CD8-positive, alpha-beta memory T cell (primary cell): ENCODE measurements around the gene TMEM119. TPM values are rescaled to one million over a fixed set of nuclear protein-coding genes. Genes with fewer than 3 reads are reported as not detected.

Experiments
- CTCF ChIA-PET: fragments of 350-600 bp; sonication (Branson Sonifier 250); formaldehyde crosslinking; loops from one replicate; lab custom pipeline; 2021; ENCODE audit warnings: antibody characterized with exemption; lab: Charles Lee
- POLR2A ChIA-PET: fragments of 350-600 bp; sonication (Branson Sonifier 250); formaldehyde crosslinking; loops from one replicate; lab custom pipeline; 2021; ENCODE audit warnings: antibody characterized with exemption; lab: Charles Lee
- DNase-seq, 5 donors: peaks; one replicate each; pipeline versions ENCODE4 v3.0.0 to v3.0.0-alpha.2; 2020 to 2022; ENCODE audit warnings: mixed read lengths in 1 of 5
- H3K27ac ChIP-seq: one replicate; pipeline ENCODE4 v1.7.0; 2013; ENCODE audit warnings: low read depth, mild to moderate bottlenecking, low read length, moderate library complexity
- H3K27me3 ChIP-seq: 2 replicates; pipeline ENCODE4 v1.7.0; 2013; ENCODE audit warnings: low read length, mild to moderate bottlenecking; ENCODE audit not compliant: insufficient read depth, poor library complexity, severe bottlenecking
- H3K36me3 ChIP-seq: 2 replicates; pipeline ENCODE4 v1.7.0; 2013; ENCODE audit warnings: mild to moderate bottlenecking, low read length, moderate library complexity; ENCODE audit not compliant: insufficient read depth
- H3K4me1 ChIP-seq: 2 replicates; pipeline ENCODE4 v1.7.0; 2013; ENCODE audit warnings: mild to moderate bottlenecking, low read length, moderate library complexity; ENCODE audit not compliant: insufficient read depth
- H3K4me3 ChIP-seq: 2 replicates; pipeline ENCODE4 v1.7.0; 2013; ENCODE audit warnings: mild to moderate bottlenecking, low read length
- H3K9me3 ChIP-seq: 2 replicates; pipeline ENCODE4 v1.7.0; 2013; ENCODE audit warnings: mild to moderate bottlenecking, low read length
- H3K27ac Mint-ChIP-seq, 8 donors: one replicate each; pipeline ENCODE4 v1.8.0; 2020 to 2021; ENCODE audit warnings: mixed read lengths in 8 of 8, mild to moderate bottlenecking in 6 of 8, inconsistent platforms in 3 of 8, moderate library complexity in 3 of 8
- H3K27me3 Mint-ChIP-seq, 2 donors: one replicate each; pipeline ENCODE4 v1.8.0; 2020 to 2021; ENCODE audit warnings: mixed read lengths in 2 of 2, mild to moderate bottlenecking in 1 of 2, moderate library complexity in 1 of 2
- H3K36me3 Mint-ChIP-seq, 3 donors: one replicate each; pipeline ENCODE4 v1.8.0; 2020 to 2021; ENCODE audit warnings: mixed read lengths in 3 of 3, inconsistent platforms in 1 of 3, mild to moderate bottlenecking in 1 of 3
- H3K4me1 Mint-ChIP-seq, 3 donors: one replicate each; pipeline ENCODE4 v1.8.0; 2020 to 2021; ENCODE audit warnings: mixed read lengths in 3 of 3, inconsistent platforms in 1 of 3, mild to moderate bottlenecking in 1 of 3
- H3K4me3 Mint-ChIP-seq, 7 donors: one replicate each; pipeline ENCODE4 v1.8.0; 2020 to 2021; ENCODE audit warnings: mixed read lengths in 7 of 7, mild to moderate bottlenecking in 6 of 7, moderate library complexity in 4 of 7, inconsistent platforms in 2 of 7
- H3K9me3 Mint-ChIP-seq, 5 donors: one replicate each; pipeline ENCODE4 v1.8.0; 2020 to 2022; ENCODE audit warnings: mixed read lengths in 5 of 5, mild to moderate bottlenecking in 3 of 5, moderate library complexity in 2 of 5, inconsistent platforms in 1 of 5
- polyA plus RNA-seq: library from polyadenylated mRNA; unstranded; fragments of 300-500 nt; fragmentation: Illumina TruSeq; gene quantifications from one replicate; pipeline ENCODE4 v1.2.3, GENCODE V29; 2021
- total RNA-seq, 2 experiments: library from RNA; stranded (reverse); gene quantifications; one replicate each; pipeline ENCODE4 v1.2.3, GENCODE V29; 2021

Gene TMEM119
- total and polyA plus RNA-seq, 3 experiments from 2014 or later: 0.66 TPM; not detected in 2

DNA sequence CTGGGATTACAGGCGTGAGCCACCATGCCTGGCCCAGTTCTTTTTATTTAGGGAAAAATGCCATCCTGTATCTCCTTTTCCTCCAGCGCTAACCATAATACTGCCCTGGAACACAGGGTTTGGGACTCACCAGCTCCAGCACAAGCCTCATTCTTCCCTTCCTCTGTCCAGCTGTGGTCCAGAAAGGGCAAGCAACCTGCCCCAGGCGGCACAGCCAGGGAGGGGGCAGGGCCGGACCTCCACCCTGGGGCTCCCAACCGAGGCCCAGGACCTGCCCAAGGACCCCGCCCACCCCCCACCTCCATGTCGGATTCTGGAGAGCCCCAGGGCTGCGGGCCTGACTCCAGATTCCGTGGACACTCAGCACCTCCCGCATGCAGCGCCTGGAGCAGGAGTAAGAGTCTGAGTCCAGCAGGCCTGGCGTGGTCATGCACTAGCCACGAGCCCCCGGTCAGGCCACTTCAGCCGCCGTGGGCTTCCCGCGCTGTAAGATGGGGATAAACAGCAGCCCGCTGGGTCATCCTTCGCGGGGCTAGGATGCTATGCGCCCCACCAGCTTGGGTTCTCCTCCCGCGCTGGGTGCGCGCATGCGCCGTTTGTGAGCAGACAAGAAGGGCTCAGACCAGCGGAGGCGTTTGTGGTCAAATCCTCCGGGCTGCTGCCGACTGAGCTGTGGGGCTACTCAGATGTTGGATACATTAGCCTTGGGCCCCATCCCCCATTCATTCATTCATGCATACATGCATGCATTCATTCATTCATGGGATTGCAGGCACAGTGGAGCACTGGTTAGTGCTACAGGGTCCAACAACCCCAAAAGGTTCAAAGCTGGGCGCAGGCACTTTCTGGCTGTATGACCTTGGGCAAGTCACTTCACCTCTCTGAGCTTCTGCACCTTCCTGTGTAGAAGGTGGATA, 16.3 kb downstream of the TMEM119 start:
- no peaks in the 10 kb centered on the region for H3K9me3 ChIP-seq
- Mint-ChIP-seq H3K27ac (no peak overlapping the region), H3K36me3 (no peaks in the 10 kb centered on the region), H3K9me3 (peaks cover 0 to 4% (median 2%) of the 10 kb centered on the region in 5 donors), H3K4me3 (no peak overlapping the region), H3K27me3 (no peaks in the 10 kb centered on the region), H3K4me1 (peaks cover 4 to 12% (median 7%) of the 10 kb centered on the region in 3 donors)
- H3K27me3 ChIP-seq: no peaks in the 10 kb centered on the region
- no peak overlapping the region for H3K27ac ChIP-seq
- H3K4me1 ChIP-seq: peaks cover under 1% of the 10 kb centered on the region
- no peak overlapping the region for H3K4me3 ChIP-seq
- no peak for DNase-seq
- no peaks in the 10 kb centered on the region for H3K36me3 ChIP-seq
- POLR2A ChIA-PET: no interaction called here
- CTCF ChIA-PET: no interaction called here

DNA sequence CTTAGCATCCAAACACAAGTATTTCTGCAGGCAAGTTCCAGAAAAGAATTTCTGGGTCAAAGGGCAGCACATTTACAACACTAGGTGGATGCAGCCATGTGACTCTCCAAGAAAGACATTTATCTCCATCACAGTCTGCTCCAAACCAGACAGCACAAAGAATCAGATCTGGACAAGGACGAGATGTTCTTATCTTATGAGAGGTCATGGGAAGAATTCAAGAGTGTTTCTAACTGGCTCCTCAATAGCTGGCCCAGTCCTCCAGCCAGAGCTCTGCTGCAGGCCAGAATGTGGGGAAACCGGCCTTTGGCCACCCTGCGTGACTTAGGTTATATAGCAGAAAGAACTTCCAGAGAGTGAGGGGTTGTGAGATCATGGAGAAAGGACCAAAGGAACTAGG, 17.4 kb downstream of the TMEM119 start:
- ChIA-PET POLR2A (no interaction called here), CTCF (no interaction called here)
- Mint-ChIP-seq H3K9me3 (peaks cover 0 to 4% (median 2%) of the 10 kb centered on the region in 5 donors), H3K4me3 (no peak overlapping the region), H3K27ac (peak overlapping the region in 2 of 8 donors; percentile 17 to 58), H3K36me3 (no peaks in the 10 kb centered on the region), H3K4me1 (peaks cover 4 to 17% (median 8%) of the 10 kb centered on the region in 3 donors), H3K27me3 (no peaks in the 10 kb centered on the region)
- Histone ChIP-seq H3K9me3 (no peaks in the 10 kb centered on the region), H3K27me3 (no peaks in the 10 kb centered on the region), H3K4me1 (peaks cover 6% of the 10 kb centered on the region), H3K4me3 (no peak overlapping the region), H3K27ac (no peak overlapping the region), H3K36me3 (no peaks in the 10 kb centered on the region)
- DNase-seq: no peak

DNA sequence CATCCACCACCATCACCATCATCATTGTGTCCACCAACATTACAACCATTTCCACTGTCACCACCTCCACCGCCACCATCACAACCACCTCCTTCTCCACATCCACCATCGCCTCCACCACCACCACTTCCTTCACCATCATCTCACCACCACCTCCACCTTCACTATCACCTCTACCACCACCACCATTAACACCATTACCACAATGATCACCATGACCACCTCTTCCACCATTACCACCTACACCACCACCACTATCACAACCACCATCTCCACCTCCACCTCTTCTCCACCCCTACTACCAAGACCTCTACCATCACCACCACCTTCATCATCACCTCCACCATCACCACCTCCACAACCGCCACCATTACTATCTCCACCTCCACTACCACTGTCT, 19.1 kb downstream of the TMEM119 start:
- no peaks in the 10 kb centered on the region for H3K27me3 ChIP-seq
- H3K27me3 Mint-ChIP-seq: no peaks in the 10 kb centered on the region
- DNase-seq: no peak
- peak overlapping the region in 7 of 8 donors; percentile 6 to 87 (median 71) for H3K27ac Mint-ChIP-seq
- peaks cover 0 to 4% (median 2%) of the 10 kb centered on the region in 5 donors for H3K9me3 Mint-ChIP-seq
- peaks cover 7 to 28% (median 21%) of the 10 kb centered on the region in 3 donors for H3K4me1 Mint-ChIP-seq
- H3K36me3 Mint-ChIP-seq: no peaks in the 10 kb centered on the region
- H3K36me3 ChIP-seq: no peaks in the 10 kb centered on the region
- no peaks in the 10 kb centered on the region for H3K9me3 ChIP-seq
- no peak overlapping the region for H3K27ac ChIP-seq
- H3K4me3 Mint-ChIP-seq: no peak overlapping the region
- POLR2A ChIA-PET: no interaction called here
- CTCF ChIA-PET: no interaction called here
- H3K4me1 ChIP-seq: peaks cover 11% of the 10 kb centered on the region
- no peak overlapping the region for H3K4me3 ChIP-seq

DNA sequence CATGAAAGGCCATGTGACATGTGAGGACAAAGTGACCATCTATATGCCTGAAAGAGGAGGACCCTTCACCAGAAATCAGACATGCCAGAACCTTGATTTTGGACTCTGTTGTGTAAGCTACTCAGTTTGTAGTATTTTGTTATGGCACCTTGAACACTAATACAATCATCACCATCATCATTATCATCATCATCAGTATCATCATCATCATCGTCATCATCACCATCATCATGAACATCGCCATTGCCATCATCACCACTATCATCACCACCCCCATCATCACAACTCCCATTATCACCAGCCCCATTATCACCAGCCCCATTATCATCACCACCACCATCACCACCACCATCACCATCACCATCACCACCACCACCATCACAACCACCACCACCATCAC, 19.6 kb downstream of the TMEM119 start:
- H3K27ac Mint-ChIP-seq: peak overlapping the region in 1 of 8 donors; percentile 63
- CTCF ChIA-PET: interaction anchor here (18.3 kb wide), 1 partner anchor 40 kb away, joined by 206 read pairs; no protein-coding TSS in a partner anchor
- H3K27ac ChIP-seq: no peak overlapping the region
- no peak overlapping the region for H3K4me3 ChIP-seq
- no peak overlapping the region for H3K4me3 Mint-ChIP-seq
- peaks cover 7 to 28% (median 26%) of the 10 kb centered on the region in 3 donors for H3K4me1 Mint-ChIP-seq
- POLR2A ChIA-PET: no interaction called here
- H3K9me3 Mint-ChIP-seq: peaks cover 0 to 4% (median 2%) of the 10 kb centered on the region in 5 donors
- H3K27me3 Mint-ChIP-seq: no peaks in the 10 kb centered on the region
- peaks cover 11% of the 10 kb centered on the region for H3K4me1 ChIP-seq
- DNase-seq: no peak
- H3K36me3 ChIP-seq: no peaks in the 10 kb centered on the region
- no peaks in the 10 kb centered on the region for H3K9me3 ChIP-seq
- no peaks in the 10 kb centered on the region for H3K36me3 Mint-ChIP-seq
- H3K27me3 ChIP-seq: no peaks in the 10 kb centered on the region

DNA sequence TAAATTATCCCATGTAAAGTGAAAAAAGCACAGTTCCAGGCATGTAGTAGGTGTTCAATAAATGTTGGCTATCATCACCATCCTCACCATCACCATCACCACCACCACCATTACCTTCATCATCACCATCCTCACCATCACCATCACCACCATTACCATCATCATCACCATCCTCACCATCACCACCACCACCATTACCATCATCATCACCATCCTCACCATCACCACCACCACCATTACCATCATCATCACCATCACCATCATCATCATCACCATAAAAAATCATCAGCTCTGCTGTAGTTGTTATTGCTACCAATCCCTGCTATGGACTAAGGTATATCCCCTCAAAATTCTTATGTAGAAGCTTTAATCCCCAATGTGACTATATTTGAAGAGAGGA, 20.4 kb downstream of the TMEM119 start:
- no peaks in the 10 kb centered on the region for H3K36me3 ChIP-seq
- H3K4me1 ChIP-seq: peaks cover 11% of the 10 kb centered on the region
- no peaks in the 10 kb centered on the region for H3K9me3 ChIP-seq
- H3K9me3 Mint-ChIP-seq: peaks cover 0 to 4% (median 2%) of the 10 kb centered on the region in 5 donors
- H3K4me3 Mint-ChIP-seq: no peak overlapping the region
- H3K27me3 Mint-ChIP-seq: no peaks in the 10 kb centered on the region
- H3K36me3 Mint-ChIP-seq: no peaks in the 10 kb centered on the region
- CTCF ChIA-PET: interaction anchor here (1.9 to 18.3 kb wide), 2 partner anchors 9 to 41 kb away, joined by 10 to 206 read pairs; no protein-coding TSS in a partner anchor
- no peak for DNase-seq
- H3K27me3 ChIP-seq: no peaks in the 10 kb centered on the region
- no peak overlapping the region for H3K4me3 ChIP-seq
- H3K27ac Mint-ChIP-seq: peak overlapping the region in 1 of 8 donors; percentile 62
- POLR2A ChIA-PET: no interaction called here
- H3K27ac ChIP-seq: no peak overlapping the region
- H3K4me1 Mint-ChIP-seq: peaks cover 9 to 34% (median 33%) of the 10 kb centered on the region in 3 donors

DNA sequence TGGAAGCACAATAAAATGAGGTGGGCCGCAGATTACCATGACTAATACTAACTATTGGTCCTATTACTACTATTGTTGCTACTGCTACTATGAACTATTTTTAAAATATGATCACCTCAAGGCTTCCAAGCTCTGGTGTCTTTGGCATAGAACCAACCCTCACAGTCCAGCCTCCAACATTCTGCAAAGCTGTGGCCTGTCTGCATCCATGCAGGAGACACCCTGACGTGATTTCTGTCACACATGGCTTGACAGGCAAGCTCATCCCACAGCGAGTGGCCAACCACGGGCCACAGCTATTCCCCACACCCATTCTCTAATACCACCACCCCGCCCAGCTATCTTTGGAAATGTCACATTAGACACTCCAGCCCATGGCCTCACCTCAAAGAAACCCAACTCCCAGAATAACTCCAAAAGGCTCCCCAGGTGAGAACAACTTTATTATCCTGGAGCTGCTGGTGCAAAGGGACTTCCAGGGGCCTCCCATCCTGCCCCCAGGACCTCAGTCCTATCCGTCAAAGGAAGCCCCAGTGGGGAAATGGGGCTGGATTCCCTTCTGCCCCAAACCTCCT, 21.1 kb downstream of the TMEM119 start:
- no peaks in the 10 kb centered on the region for H3K27me3 Mint-ChIP-seq
- Histone ChIP-seq H3K9me3 (no peaks in the 10 kb centered on the region), H3K36me3 (no peaks in the 10 kb centered on the region), H3K27ac (no peak overlapping the region), H3K27me3 (no peaks in the 10 kb centered on the region), H3K4me1 (peaks cover 11% of the 10 kb centered on the region), H3K4me3 (no peak overlapping the region)
- H3K36me3 Mint-ChIP-seq: no peaks in the 10 kb centered on the region
- POLR2A ChIA-PET: no interaction called here
- H3K4me3 Mint-ChIP-seq: no peak overlapping the region
- no peak for DNase-seq
- H3K27ac Mint-ChIP-seq: no peak overlapping the region
- CTCF ChIA-PET: interaction anchor here (1.0 to 18.3 kb wide), 3 partner anchors 9 to 231 kb away, joined by 3 to 206 read pairs (median 10); no protein-coding TSS in a partner anchor
- peaks cover 0 to 4% (median 2%) of the 10 kb centered on the region in 5 donors for H3K9me3 Mint-ChIP-seq
- peaks cover 9 to 41% (median 40%) of the 10 kb centered on the region in 3 donors for H3K4me1 Mint-ChIP-seq

DNA sequence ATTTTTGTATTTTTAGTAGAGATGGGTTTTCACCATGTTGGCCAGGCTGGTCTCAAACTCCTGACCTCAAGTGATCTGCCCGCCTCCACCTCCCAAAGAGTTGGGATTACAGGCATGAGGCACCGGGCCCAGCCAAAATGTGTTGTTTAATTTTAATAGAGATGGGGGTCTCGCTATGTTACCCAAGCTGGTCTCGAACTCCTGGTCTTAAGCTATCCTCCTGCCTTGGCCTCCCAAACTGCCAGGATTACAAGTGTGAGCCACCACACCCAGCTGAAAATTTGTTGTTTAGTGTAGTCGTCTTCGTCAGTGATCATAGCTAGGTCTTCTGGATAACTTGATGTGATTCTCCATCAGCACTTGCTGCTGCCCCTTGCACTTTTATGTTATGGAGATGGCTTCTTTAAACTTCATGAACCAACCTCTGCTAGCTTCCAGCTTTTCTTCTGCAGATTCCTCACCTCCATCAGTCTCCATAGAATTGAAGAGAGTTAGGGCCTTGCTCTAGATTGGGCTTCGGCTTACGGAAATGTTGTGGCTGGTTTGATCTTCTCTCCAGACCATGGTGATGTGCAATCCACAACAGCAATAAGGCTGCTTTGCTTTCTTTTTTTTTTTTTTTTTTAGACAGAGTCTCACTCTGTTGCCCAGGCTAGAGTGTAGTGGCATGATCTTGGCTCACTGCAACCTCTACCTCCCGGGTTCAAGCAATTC, 22.5 kb downstream of the TMEM119 start:
- POLR2A ChIA-PET: interaction anchor here (0.6 kb wide), 1 partner anchor 1652 kb away, joined by 4 read pairs; no protein-coding TSS in a partner anchor
- H3K36me3 Mint-ChIP-seq: peaks cover 0 to 3% (median 0%) of the 10 kb centered on the region in 3 donors

More for the DNA sequence above, 22.5 kb downstream of the TMEM119 start:
- Histone ChIP-seq H3K27me3 (no peaks in the 10 kb centered on the region), H3K9me3 (no peaks in the 10 kb centered on the region), H3K36me3 (no peaks in the 10 kb centered on the region), H3K27ac (no peak overlapping the region), H3K4me3 (no peak overlapping the region), H3K4me1 (peaks cover 23% of the 10 kb centered on the region)
- peak in 1 of 5 donors; percentile 40 for DNase-seq
- Mint-ChIP-seq H3K9me3 (peaks cover 0 to 4% (median 2%) of the 10 kb centered on the region in 5 donors), H3K27me3 (no peaks in the 10 kb centered on the region), H3K4me1 (peaks cover 12 to 51% (median 48%) of the 10 kb centered on the region in 3 donors), H3K4me3 (peak overlapping the region in 2 of 7 donors; percentile 10 to 38), H3K27ac (peak overlapping the region in 3 of 8 donors; percentile 20 to 68 (median 60))
- CTCF ChIA-PET: interaction anchor here (18.3 kb wide), 1 partner anchor 43 kb away, joined by 206 read pairs; no protein-coding TSS in a partner anchor
